ENCODE results near the gene MLC1.

The MLC1 gene

GRCh38 chr22:50076646-50077535 is 8.3 kb downstream of the MLC1 start:
- no peak for DNase-seq (ENCODE audit: low read depth)

- DNase-seq (ENCODE audit: low read depth) = no peak
Measured at GRCh38 chr22:50074551-50075530, 10.4 kb downstream of the MLC1 start.

- DNase-seq (ENCODE audit: low read depth) = no peak
Measured at GRCh38 chr22:50074056-50074455, 11.2 kb downstream of the MLC1 start.

GRCh38 chr22:50072714-50073538 is 12.3 kb downstream of the MLC1 start:
- DNase-seq (ENCODE audit: low read depth) = no peak

GRCh38 chr22:50072167-50072555 is 13.1 kb downstream of the MLC1 start:
- DNase-seq (ENCODE audit: low read depth) = no peak

GRCh38 chr22:50071432-50072166 is 13.6 kb downstream of the MLC1 start:
- no peak for DNase-seq (ENCODE audit: low read depth)

- no peak for DNase-seq (ENCODE audit: low read depth)
Measured at GRCh38 chr22:50070366-50070765, 14.9 kb downstream of the MLC1 start.

GRCh38 chr22:50068096-50068495 is 17.1 kb downstream of the MLC1 start:
- DNase-seq (ENCODE audit: low read depth) = no peak

- no peak for DNase-seq (ENCODE audit: low read depth)
Measured at GRCh38 chr22:50067244-50067643, 18.0 kb downstream of the MLC1 start.

GRCh38 chr22:50064453-50064852 is 20.8 kb downstream of the MLC1 start:
- no peak for DNase-seq (ENCODE audit: low read depth)

- DNase-seq (ENCODE audit: low read depth) = no peak
Measured at GRCh38 chr22:50063589-50064393, 21.4 kb downstream of the MLC1 start.

GRCh38 chr22:50062509-50063135 is 22.6 kb downstream of the MLC1 start:
- DNase-seq (ENCODE audit: low read depth) = no peak

- DNase-seq (ENCODE audit: low read depth) = no peak
Measured at GRCh38 chr22:50061824-50062355, 23.3 kb downstream of the MLC1 start.

- DNase-seq (ENCODE audit: low read depth) = no peak
Measured at GRCh38 chr22:50061141-50061823, 23.9 kb downstream of the MLC1 start.

- no peak for DNase-seq (ENCODE audit: low read depth)
Measured at GRCh38 chr22:50060441-50061140, 24.6 kb downstream of the MLC1 start.

- DNase-seq (ENCODE audit: low read depth) = no peak
Measured at GRCh38 chr22:50059881-50060262, 25.4 kb downstream of the MLC1 start.

- no peak for DNase-seq (ENCODE audit: low read depth)
Measured at GRCh38 chr22:50058906-50059880, 26.0 kb downstream of the MLC1 start.

Data from CMK (cell line).